B cell (primary cell): ENCODE data around the gene DEAF1. TPM values are rescaled to one million over a fixed set of nuclear protein-coding genes. Genes with fewer than 3 reads are reported as not detected.

Experiments
- ATAC-seq: fragments of 200-7000 bp; cut with Tn5 transposase; one replicate; pipeline ENCODE4 v1.10.0; 2021; ENCODE audit warnings: low read depth, mild to moderate bottlenecking, moderate number of reproducible peaks, moderate library complexity
- CTCF ChIA-PET: fragments of 350-600 bp; sonication (Branson Sonifier 250); formaldehyde crosslinking; loops from one replicate; lab custom pipeline; 2021; ENCODE audit warnings: antibody characterized with exemption, inconsistent platforms; lab: Charles Lee
- POLR2A ChIA-PET: fragments of 350-600 bp; sonication (Branson Sonifier 250); formaldehyde crosslinking; loops from one replicate; lab custom pipeline; 2021; ENCODE audit warnings: antibody characterized with exemption; lab: Charles Lee
- DNase-seq: peaks from one replicate; pipeline ENCODE4 v3.0.0; 2013
- H2AFZ ChIP-seq: 2 replicates; pipeline ENCODE4 v1.6.1; 2012; ENCODE audit warnings: mild to moderate bottlenecking, low read depth, low read length; ENCODE audit not compliant: insufficient read depth, poor library complexity, severe bottlenecking
- H3K27ac ChIP-seq, 2 donors: 1 replicate in 1 of 2; 2 replicates in 1 of 2; pipeline ENCODE4 v1.5.1; 2012 to 2013; ENCODE audit warnings: low read length in 2 of 2, mild to moderate bottlenecking in 2 of 2, moderate library complexity in 1 of 2
- H3K27me3 ChIP-seq, 4 experiments: fragments of 200-600 bp in 1 of 4; sonication (generic) in 1 of 4; replicated peaks in 1 of 4; 1 replicate in 2 of 4; 2 replicates in 2 of 4; pipeline versions ENCODE4 v1.6.1 to v1.7.0; 2013 to 2016; ENCODE audit warnings: low read length in 3 of 4, mild to moderate bottlenecking in 2 of 4, mixed read lengths in 1 of 4, moderate library complexity in 1 of 4; ENCODE audit not compliant: insufficient read depth in 4 of 4, control insufficient read depth in 3 of 4; ENCODE audit errors: control extremely low read depth in 1 of 4
- H3K36me3 ChIP-seq, 2 experiments: replicated peaks in 1 of 2; 1 replicate in 1 of 2; 2 replicates in 1 of 2; pipeline versions ENCODE4 v1.6.1 to v1.7.1; 2013; ENCODE audit warnings: low read length in 1 of 2; ENCODE audit not compliant: insufficient read depth in 2 of 2, control insufficient read depth in 1 of 2; ENCODE audit errors: control extremely low read depth in 1 of 2, extremely low read depth in 1 of 2
- H3K4me1 ChIP-seq, 2 donors: fragments of 200-600 bp in 1 of 2; sonication (generic) in 1 of 2; 1 replicate in 1 of 2; 2 replicates in 1 of 2; pipeline versions ENCODE4 v1.5.1 to v1.6.1; 2013 to 2017; ENCODE audit warnings: low read length in 2 of 2; ENCODE audit not compliant: control insufficient read depth in 2 of 2, insufficient read depth in 2 of 2
- H3K4me2 ChIP-seq: replicated peaks from 2 replicates; pipeline ENCODE3; 2012; ENCODE audit warnings: mild to moderate bottlenecking, low read depth, low read length; ENCODE audit not compliant: poor library complexity, severe bottlenecking
- H3K4me3 ChIP-seq, 5 experiments: fragments of 200-600 bp in 1 of 5; sonication (generic) in 1 of 5; 1 replicate in 3 of 5; 2 replicates in 2 of 5; pipeline versions ENCODE4 v1.5.1 to v1.7.0; 2011 to 2016; ENCODE audit warnings: low read length in 4 of 5, mild to moderate bottlenecking in 4 of 5, low read depth in 2 of 5, control low read depth in 1 of 5, moderate library complexity in 1 of 5; ENCODE audit not compliant: insufficient read depth in 1 of 5; ENCODE audit errors: control extremely low read depth in 1 of 5, extremely low read depth in 1 of 5
- H3K79me2 ChIP-seq: fragments of 200-600 bp; sonication (generic); one replicate; pipeline ENCODE4 v1.6.0; 2016; ENCODE audit warnings: low read length; ENCODE audit not compliant: control insufficient read depth, insufficient read depth
- H3K9ac ChIP-seq: fragments of 200-600 bp; sonication (generic); 2 replicates; pipeline ENCODE4 v1.6.1; 2017; ENCODE audit warnings: mild to moderate bottlenecking, low read length, moderate library complexity
- H3K9me3 ChIP-seq, 3 donors: one replicate each; pipeline versions ENCODE4 v1.6.1 to v1.7.1; 2013; ENCODE audit warnings: low read length in 2 of 3; ENCODE audit not compliant: control insufficient read depth in 2 of 3, insufficient read depth in 1 of 3; ENCODE audit errors: control extremely low read depth in 1 of 3
- H4K20me1 ChIP-seq: 2 replicates; pipeline ENCODE4 v1.6.0; 2012; ENCODE audit warnings: mild to moderate bottlenecking, low read length; ENCODE audit not compliant: insufficient read depth, control insufficient read depth, poor library complexity, severe bottlenecking
- H3K27ac Mint-ChIP-seq: one replicate; pipeline ENCODE4 v1.8.0; 2021; ENCODE audit warnings: mixed read lengths
- H3K27me3 Mint-ChIP-seq: one replicate; pipeline ENCODE4 v1.8.0; 2021; ENCODE audit warnings: mixed read lengths
- H3K4me1 Mint-ChIP-seq: one replicate; pipeline ENCODE4 v1.8.0; 2021; ENCODE audit warnings: mixed read lengths
- H3K4me3 Mint-ChIP-seq: one replicate; pipeline ENCODE4 v1.8.0; 2021; ENCODE audit warnings: mixed read lengths
- H3K9me3 Mint-ChIP-seq: one replicate; pipeline ENCODE4 v1.8.0; 2022; ENCODE audit warnings: mixed read lengths; ENCODE audit not compliant: insufficient read depth
- CTCF ChIP-seq: fragments of 200-600 bp; IDR thresholded peaks from one replicate; pipeline ENCODE4 v1.8.0; 2022; ENCODE audit warnings: antibody characterized with exemption, mild to moderate bottlenecking
- EZH2 ChIP-seq: IDR thresholded peaks from 2 replicates; pipeline ENCODE4 v1.6.1; 2012; ENCODE audit warnings: borderline replicate concordance, low read depth, mild to moderate bottlenecking, moderate library complexity, low read length; ENCODE audit not compliant: insufficient read depth, poor library complexity, severe bottlenecking
- WGBS: methylation state at CpG from one replicate; pipeline ENCODE4 v1.1.5; 2013; ENCODE audit warnings: missing lambda C conversion rate; ENCODE audit not compliant: insufficient coverage; 5-methylcytosine and 5-hydroxymethylcytosine counted together
- intact Hi-C: fragments of 100-400 bp; cut with micrococcal nuclease; formaldehyde crosslinking; loops from one replicate; pipeline ENCODE4 v1.10.0; 2022
- polyA plus RNA-seq: library from polyadenylated mRNA; depleted of rRNA; stranded (reverse); fragments of >200 nt; gene quantifications from 2 replicates; pipeline ENCODE4 v1.2.3, GENCODE V29; 2012
- total RNA-seq, 2 donors: library from RNA; stranded (reverse); fragments of 120-200 nt in 1 of 2; gene quantifications; 1 replicate in 1 of 2; 2 replicates in 1 of 2; pipeline versions ENCODE4 v1.2.3 to v1.2.4, GENCODE V29; 2013 to 2022

DEAF1 gene
- total and polyA plus RNA-seq, 2 donors (not counting 1 experiment from before 2014, with no cell fraction given), result 31.8 to 53.6 TPM

DNA sequence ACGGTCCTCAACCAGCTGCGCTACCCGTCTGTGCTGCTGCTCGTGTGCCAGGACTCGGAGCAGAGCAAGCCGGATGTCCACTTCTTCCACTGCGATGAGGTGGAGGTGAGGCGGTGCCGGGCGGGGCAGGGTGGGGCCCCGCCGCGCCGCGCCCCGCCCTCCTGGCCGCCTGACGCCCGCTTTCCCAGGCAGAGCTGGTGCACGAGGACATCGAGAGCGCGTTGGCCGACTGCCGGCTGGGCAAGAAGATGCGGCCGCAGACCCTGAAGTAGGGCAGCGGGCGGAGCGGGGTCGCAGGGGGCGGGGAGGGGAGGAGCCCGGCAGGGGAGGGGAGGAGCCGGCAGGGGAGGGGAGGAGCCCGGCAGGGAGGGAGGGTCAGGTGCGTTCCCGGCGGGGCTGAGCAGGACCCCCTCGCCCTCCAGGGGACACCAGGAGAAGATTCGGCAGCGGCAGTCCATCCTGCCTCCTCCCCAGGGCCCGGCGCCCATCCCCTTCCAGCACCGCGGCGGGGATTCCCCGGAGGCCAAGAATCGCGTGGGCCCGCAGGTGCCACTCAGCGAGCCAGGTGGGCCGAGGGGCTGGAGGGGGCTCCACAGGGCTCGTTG lies 25.7 kb upstream of the DEAF1 start:
- Histone ChIP-seq H4K20me1 (no peaks in the 10 kb centered on the region), H3K9me3 (peaks cover 0 to under 1% (median 0%) of the 10 kb centered on the region in 3 donors), H3K79me2 (no peaks in the 10 kb centered on the region), H3K4me3 (peak overlapping the region in 4 of 5 experiments; percentile 40 to 65 (median 51)), H2AFZ (peak overlapping the region; percentile 80), H3K36me3 (no peaks in the 10 kb centered on the region), H3K9ac (peak overlapping the region; percentile 74), H3K4me2 (peak overlapping the region; percentile 99), H3K27me3 (peaks cover 0 to 32% (median 4%) of the 10 kb centered on the region in 4 experiments), H3K27ac (peak overlapping the region in 1 of 2 donors; percentile 59), H3K4me1 (peaks cover 23 to 34% of the 10 kb centered on the region in 2 donors)
- Mint-ChIP-seq H3K4me1 (peaks cover 29% of the 10 kb centered on the region), H3K27ac (no peak overlapping the region), H3K27me3 (peaks cover 8% of the 10 kb centered on the region), H3K9me3 (no peaks in the 10 kb centered on the region), H3K4me3 (peak overlapping the region; percentile 90)
- ChIA-PET CTCF (interaction anchor here (0.6 to 8.2 kb wide), 7 partner anchors 19 to 166 kb away, joined by 3 to 104 read pairs (median 4); no protein-coding TSS in a partner anchor), POLR2A (interaction anchor here (0.8 to 8.2 kb wide), 2 partner anchors 26 to 49 kb away, joined by 3 to 105 read pairs; partner anchors contain the start of genes DEAF1 and TMEM80)
- no peak for TF ChIP-seq EZH2
- TF ChIP-seq CTCF, result no peak
- WGBS, result 4% methylated on average over 47 of the region's 53 CpGs
- ATAC-seq (peak; percentile 21), DNase-seq (peak; percentile 60)
- intact Hi-C loops, result loop anchor here (5.0 to 10.0 kb wide), 2 partner anchors 106 to 183 kb away; partner anchors contain the start of genes HRAS, IRF7 and LRRC56
